OCI-LY7 (cell line): Measurements from ENCODE around the gene AARSD1. TPM values are rescaled to one million over a fixed set of nuclear protein-coding genes. Genes with fewer than 3 reads are reported as not detected.
"Not testable (repeated sequence)": the region's sequence is repeated elsewhere in the genome, so short reads cannot be mapped to it uniquely, and the experiment has no call there.

Experiments used
- BruUV-seq: library from RNA; stranded (reverse); fragments of 400-500 nt; replicated peaks from 2 replicates; lab custom pipeline; 2021; lab: Mats Ljungman, UMichigan
- CTCF ChIA-PET: fragments of 300-600 bp; sonication (Branson Sonifier 250); formaldehyde crosslinking; loops from one replicate; lab custom pipeline; 2022; ENCODE audit warnings: antibody characterized with exemption; ENCODE audit not compliant: unreplicated experiment; lab: Charles Lee
- POLR2A ChIA-PET: fragments of 300-600 bp; sonication (Branson Sonifier 250); formaldehyde crosslinking; loops from one replicate; lab custom pipeline; 2022; ENCODE audit warnings: antibody characterized with exemption; lab: Charles Lee
- DNase-seq: peaks from one replicate; pipeline ENCODE4 v3.0.0-alpha.2; 2015; ENCODE audit warnings: low spot score
- H2AFZ ChIP-seq: fragments of 200-600 bp; sonication (generic), shearing (Covaris generic); 2 replicates; pipeline ENCODE4 v1.6.1; 2014; ENCODE audit warnings: mild to moderate bottlenecking, antibody characterized with exemption, low read length, moderate library complexity
- H3K27ac ChIP-seq: fragments of 200-600 bp; sonication (generic); 2 replicates; pipeline ENCODE4 v1.5.1; 2014; ENCODE audit warnings: mixed run types, low read depth, mild to moderate bottlenecking, moderate library complexity, low read length, inconsistent platforms; ENCODE audit not compliant: poor library complexity, severe bottlenecking
- H3K36me3 ChIP-seq: fragments of 200-600 bp; sonication (generic); 2 replicates; pipeline ENCODE4 v1.6.1; 2014; ENCODE audit warnings: mild to moderate bottlenecking, antibody characterized with exemption, low read length, moderate library complexity, mixed read lengths; ENCODE audit not compliant: insufficient read depth
- H3K4me1 ChIP-seq: fragments of 200-600 bp; sonication (generic); 2 replicates; pipeline ENCODE4 v1.5.1; 2014; ENCODE audit warnings: mild to moderate bottlenecking, low read length; ENCODE audit not compliant: insufficient read depth, poor library complexity, severe bottlenecking
- H3K4me2 ChIP-seq: fragments of 200-600 bp; sonication (generic); 2 replicates; pipeline ENCODE4 v1.6.1; 2014; ENCODE audit warnings: mild to moderate bottlenecking, low read length
- H3K4me3 ChIP-seq: fragments of 200-600 bp; sonication (generic); 2 replicates; pipeline ENCODE4 v1.5.1; 2014; ENCODE audit warnings: mild to moderate bottlenecking, low read depth, low read length; ENCODE audit not compliant: poor library complexity, severe bottlenecking
- H3K79me2 ChIP-seq: fragments of 200-600 bp; sonication (generic); 2 replicates; pipeline ENCODE4 v1.6.1; 2016; ENCODE audit warnings: low read depth, mild to moderate bottlenecking, low read length, moderate library complexity, mixed read lengths; ENCODE audit not compliant: insufficient read depth
- H3K9me2 ChIP-seq: fragments of 200-600 bp; sonication (generic); 2 replicates; pipeline ENCODE4 v1.6.1; 2016; ENCODE audit warnings: mild to moderate bottlenecking, low read length, mixed read lengths; ENCODE audit not compliant: insufficient read depth
- H3K9me3 ChIP-seq: fragments of 200-600 bp; sonication (generic); 2 replicates; pipeline ENCODE4 v1.6.1; 2014; ENCODE audit warnings: mild to moderate bottlenecking, mixed run types, low read length, mixed read lengths
- H4K20me1 ChIP-seq: fragments of 200-600 bp; sonication (generic); 2 replicates; pipeline ENCODE4 v1.6.1; 2014; ENCODE audit warnings: mild to moderate bottlenecking, antibody characterized with exemption, low read length, moderate library complexity, mixed read lengths; ENCODE audit not compliant: insufficient read depth
- EZH2phosphoT487 ChIP-seq: fragments of 200-600 bp; sonication (generic); IDR thresholded peaks from 2 replicates; pipeline ENCODE4 v1.6.1; 2018; ENCODE audit warnings: low read depth, borderline replicate concordance, mild to moderate bottlenecking, mixed run types, antibody characterized with exemption, low read length, moderate library complexity, mixed read lengths
- intact Hi-C: fragments of 100-400 bp; cut with micrococcal nuclease; formaldehyde crosslinking; loops from one replicate; pipeline ENCODE4 v1.10.0; 2022; ENCODE audit not compliant: unreplicated experiment
- total RNA-seq, 2 experiments: library from RNA; depleted of rRNA in 1 of 2; stranded (reverse); fragments of >200 nt in 1 of 2; shearing (Covaris generic) in 1 of 2; gene quantifications; 2 replicates each; pipeline ENCODE4 v1.2.3, GENCODE V29; 2014 to 2022
- TF ChIP-seq, protein P1 (sequence below): fragments of 200-600 bp; sonication (generic); conservative IDR thresholded peaks from 2 replicates; pipeline ENCODE4 v1.5.1; 2014; ENCODE audit warnings: mild to moderate bottlenecking, antibody characterized with exemption, low read length, moderate library complexity, mixed read lengths

The AARSD1 gene
- total RNA-seq, 2 experiments from 2014 or later: 26.9 to 31.7 TPM

DNA sequence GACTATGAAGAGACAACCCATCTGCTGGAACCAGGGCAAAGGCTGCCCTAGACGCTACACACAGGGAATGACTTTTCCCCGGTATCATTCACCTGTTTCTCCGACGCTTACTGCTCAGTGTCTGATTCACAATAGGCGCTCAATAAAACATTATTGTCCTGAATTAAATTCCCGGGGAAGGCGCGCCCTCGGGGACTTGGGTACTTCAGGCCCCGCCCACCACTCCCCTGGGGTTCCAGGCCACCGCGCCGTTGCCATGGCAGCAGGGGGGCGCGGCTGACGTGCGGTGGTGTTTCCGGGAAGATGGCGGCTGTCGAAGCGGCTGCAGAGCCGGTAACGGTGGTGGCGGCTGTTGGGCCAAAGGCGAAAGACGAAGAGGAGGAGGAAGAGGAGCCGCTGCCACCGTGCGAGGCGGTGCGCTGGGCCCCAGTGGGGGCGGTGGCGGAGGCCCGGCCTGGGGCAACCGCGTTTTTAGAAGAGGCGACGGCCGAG is 16.1 kb upstream of the AARSD1 start, which contains the start of gene RUNDC1:
TSS of gene RUNDC1 (plus strand) at position 292 of the 492 bp plus-strand sequence. CDS start at position 304, 12 bp downstream.
- Histone ChIP-seq H3K9me3 (no peaks in the 10 kb centered on the region), H3K4me2 (peak within 1 kb of the TSS; percentile 85), H4K20me1 (peaks cover 5% of the 10 kb centered on the region; the same call in 1 of the 2 replicates), H3K79me2 (peaks cover 36% of the 10 kb centered on the region; the same call in 1 of the 2 replicates), H3K4me3 (peak within 1 kb of the TSS; percentile 78), H3K27ac (peak within 1 kb of the TSS; percentile 84), H3K9me2 (no peaks in the 10 kb centered on the region), H3K4me1 (peaks cover 38% of the 10 kb centered on the region), H3K36me3 (peaks cover 7% of the 10 kb centered on the region; the same call in 1 of the 2 replicates), H2AFZ (peak within 1 kb of the TSS; percentile 45; the same call in 1 of the 2 replicates)
- intact Hi-C loops: loop anchor here (1.0 kb wide), 1 partner anchor 18 kb away; the partner anchor contains the start of gene RPL27
- TF ChIP-seq EZH2phosphoT487: no peak
- TF ChIP-seq, protein P1, sequence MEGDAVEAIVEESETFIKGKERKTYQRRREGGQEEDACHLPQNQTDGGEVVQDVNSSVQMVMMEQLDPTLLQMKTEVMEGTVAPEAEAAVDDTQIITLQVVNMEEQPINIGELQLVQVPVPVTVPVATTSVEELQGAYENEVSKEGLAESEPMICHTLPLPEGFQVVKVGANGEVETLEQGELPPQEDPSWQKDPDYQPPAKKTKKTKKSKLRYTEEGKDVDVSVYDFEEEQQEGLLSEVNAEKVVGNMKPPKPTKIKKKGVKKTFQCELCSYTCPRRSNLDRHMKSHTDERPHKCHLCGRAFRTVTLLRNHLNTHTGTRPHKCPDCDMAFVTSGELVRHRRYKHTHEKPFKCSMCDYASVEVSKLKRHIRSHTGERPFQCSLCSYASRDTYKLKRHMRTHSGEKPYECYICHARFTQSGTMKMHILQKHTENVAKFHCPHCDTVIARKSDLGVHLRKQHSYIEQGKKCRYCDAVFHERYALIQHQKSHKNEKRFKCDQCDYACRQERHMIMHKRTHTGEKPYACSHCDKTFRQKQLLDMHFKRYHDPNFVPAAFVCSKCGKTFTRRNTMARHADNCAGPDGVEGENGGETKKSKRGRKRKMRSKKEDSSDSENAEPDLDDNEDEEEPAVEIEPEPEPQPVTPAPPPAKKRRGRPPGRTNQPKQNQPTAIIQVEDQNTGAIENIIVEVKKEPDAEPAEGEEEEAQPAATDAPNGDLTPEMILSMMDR: no peak
- DNase-seq: peak; percentile 94
- no TSS peak for BruUV-seq
- ChIA-PET POLR2A (interaction anchor here (0.7 kb wide), 1 partner anchor 12 kb away, joined by 5 read pairs; no protein-coding TSS in a partner anchor), CTCF (no interaction called here)

DNA sequence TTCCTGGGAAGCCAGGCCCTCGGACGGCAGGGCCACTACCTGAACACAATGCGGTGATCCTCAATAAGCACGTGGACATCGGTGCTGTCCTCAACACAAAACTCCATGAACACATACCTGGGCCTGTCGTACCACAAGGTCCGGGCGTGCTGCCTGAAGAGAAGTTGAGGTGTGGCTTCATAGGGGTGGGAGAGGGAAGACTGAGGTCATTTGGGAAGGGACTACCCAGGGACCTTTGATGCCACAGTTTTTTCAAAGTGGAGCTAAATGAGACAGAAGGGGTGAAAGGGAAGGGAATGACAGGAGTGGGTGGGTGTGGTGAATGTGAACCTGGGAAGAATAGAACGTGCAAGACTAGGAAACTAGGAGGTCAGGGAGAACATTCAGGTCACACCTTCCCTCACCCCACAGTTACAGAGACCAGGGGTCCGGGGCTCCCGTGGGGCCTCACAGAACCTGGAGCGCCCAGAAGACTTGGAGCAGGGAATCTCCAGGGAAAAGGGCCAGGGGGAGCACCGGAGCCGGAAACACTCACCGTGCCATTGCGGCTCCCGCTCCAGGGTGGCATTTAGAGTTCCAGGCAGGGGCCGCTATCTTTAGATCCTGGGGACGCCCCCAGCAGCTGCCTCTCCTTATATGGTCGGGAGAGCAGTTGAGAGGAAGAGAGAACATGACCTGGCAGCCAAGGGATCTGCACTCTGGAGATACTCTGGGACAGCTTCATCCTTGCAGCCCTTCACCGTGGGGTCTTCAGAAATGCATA is 15.4 kb upstream of the AARSD1 start, which contains the start of gene PTGES3L:
TSS of gene PTGES3L (minus strand) at position 570 of the 763 bp plus-strand sequence. CDS start at position 543, 27 bp downstream.
- H3K4me3 ChIP-seq: peak within 1 kb of the TSS; percentile 78
- H3K27ac ChIP-seq: peak within 1 kb of the TSS; percentile 84
- TF ChIP-seq, protein P1: no peak
- TF ChIP-seq EZH2phosphoT487: no peak
- POLR2A ChIA-PET: interaction anchor here (0.7 kb wide), 1 partner anchor 11 kb away, joined by 5 read pairs; no protein-coding TSS in a partner anchor
- CTCF ChIA-PET: no interaction called here
- peaks cover 7% of the 10 kb centered on the region; the same call in 1 of the 2 replicates for H3K36me3 ChIP-seq
- H2AFZ ChIP-seq: peak within 1 kb of the TSS; percentile 45; the same call in 1 of the 2 replicates
- TSS peak; percentile 50 for BruUV-seq
- peaks cover 38% of the 10 kb centered on the region for H3K4me1 ChIP-seq
- no peaks in the 10 kb centered on the region for H3K9me2 ChIP-seq
- peaks cover 35% of the 10 kb centered on the region; the same call in 1 of the 2 replicates for H3K79me2 ChIP-seq
- intact Hi-C loops: loop anchor here (1.0 kb wide), 1 partner anchor 19 kb away; the partner anchor contains the start of gene RPL27
- peaks cover 5% of the 10 kb centered on the region; the same call in 1 of the 2 replicates for H4K20me1 ChIP-seq
- no peaks in the 10 kb centered on the region for H3K9me3 ChIP-seq
- peak within 1 kb of the TSS; percentile 85 for H3K4me2 ChIP-seq
- peak; percentile 55 for DNase-seq

DNA sequence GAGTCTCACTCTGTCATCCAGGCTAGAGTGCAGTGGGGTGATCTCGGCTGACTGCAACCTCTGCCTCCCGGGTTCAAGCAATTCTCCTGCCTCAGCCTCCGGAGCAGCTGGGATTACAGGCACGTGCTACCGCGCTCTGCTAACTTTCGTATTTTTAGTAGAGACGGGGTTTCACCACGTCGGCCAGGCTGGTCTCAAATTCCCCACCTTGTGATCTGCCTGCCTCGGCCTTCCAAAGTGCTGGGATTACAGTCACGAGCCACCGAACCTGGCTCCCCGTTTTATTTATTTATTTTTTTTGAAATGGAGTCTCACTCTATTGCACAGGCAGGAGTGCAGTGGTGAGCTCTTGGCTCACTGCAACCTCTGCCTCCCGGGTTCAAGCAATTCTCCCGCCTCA is 11.4 kb upstream of the AARSD1 start:
- POLR2A ChIA-PET: interaction anchor here (0.6 kb wide), 1 partner anchor 35 kb away, joined by 3 read pairs; no protein-coding TSS in a partner anchor
- BruUV-seq: not testable (repeated sequence)
- CTCF ChIA-PET: interaction anchor here (0.6 kb wide), 1 partner anchor 47 kb away, joined by 3 read pairs; the partner anchor contains the start of gene VAT1

More for the DNA sequence above, 11.4 kb upstream of the AARSD1 start:
- H3K27ac ChIP-seq, intact Hi-C loops, H3K79me2 ChIP-seq, H3K9me2 ChIP-seq, H2AFZ ChIP-seq, H3K4me3 ChIP-seq, H3K36me3 ChIP-seq, DNase-seq, H4K20me1 ChIP-seq, H3K9me3 ChIP-seq, H3K4me2 ChIP-seq: not testable (repeated sequence)
- peaks cover 10% of the 10 kb centered on the region for H3K4me1 ChIP-seq
